Endothelial cell of umbilical vein (primary cell): ENCODE measurements around the gene CNIH1. TPM values are rescaled to one million over a fixed set of nuclear protein-coding genes. Genes with fewer than 3 reads are reported as not detected.

Experiments
- BruUV-seq: library from RNA; stranded (reverse); fragments of 400-500 nt; replicated peaks from 2 replicates; lab custom pipeline; 2021; lab: Mats Ljungman, UMichigan
- CTCF ChIA-PET: fragments of 300-600, 350-600 bp; sonication (Branson Sonifier 250); formaldehyde crosslinking; loops from one replicate; lab custom pipeline; 2021; ENCODE audit warnings: antibody characterized with exemption, inconsistent platforms; lab: Charles Lee
- POLR2A ChIA-PET: fragments of 300-600, 350-600 bp; sonication (Branson Sonifier 250); formaldehyde crosslinking; loops from one replicate; lab custom pipeline; 2021; ENCODE audit warnings: antibody characterized with exemption, inconsistent platforms; lab: Charles Lee
- DNase-seq: peaks from one replicate; pipeline ENCODE4 v3.0.0-alpha.2; 2011; ENCODE audit warnings: low read depth, low spot score
- FAIRE-seq: peaks from 2 replicates; lab custom pipeline; 2011; peaks lifted over from hg19 to GRCh38; lab: Jason Lieb, UNC
- H2AFZ ChIP-seq: 2 replicates; pipeline ENCODE4 v1.6.0; 2012; ENCODE audit warnings: low read depth, low read length, control low read depth, inconsistent platforms
- H3K27ac ChIP-seq: 2 replicates; pipeline ENCODE4 v1.5.1; 2011; ENCODE audit warnings: low read depth, mild to moderate bottlenecking, control low read depth, low read length, moderate library complexity; ENCODE audit not compliant: insufficient read depth
- H3K27me3 ChIP-seq, 2 experiments: 2 replicates each; pipeline versions ENCODE4 v1.6.0 to v1.6.1; 2011; ENCODE audit warnings: low read length in 2 of 2, mixed read lengths in 1 of 2; ENCODE audit not compliant: control insufficient read depth in 2 of 2, insufficient read depth in 2 of 2
- H3K36me3 ChIP-seq, 2 experiments: 2 replicates in 1 of 2; 3 replicates in 1 of 2; pipeline ENCODE4 v1.5.1; 2011; ENCODE audit warnings: low read length in 2 of 2, mild to moderate bottlenecking in 1 of 2, moderate library complexity in 1 of 2; ENCODE audit not compliant: control insufficient read depth in 2 of 2, insufficient read depth in 2 of 2; ENCODE audit errors: extremely low read depth in 1 of 2
- H3K4me1 ChIP-seq: 3 replicates; pipeline ENCODE4 v1.5.1; 2011; ENCODE audit warnings: mild to moderate bottlenecking, low read length; ENCODE audit not compliant: control insufficient read depth, insufficient read depth; ENCODE audit errors: extremely low read depth
- H3K4me2 ChIP-seq: 2 replicates; pipeline ENCODE4 v1.6.1; 2011; ENCODE audit warnings: low read length, control low read depth, mixed read lengths; ENCODE audit not compliant: insufficient read depth
- H3K4me3 ChIP-seq, 3 experiments: fragments of 200-600 bp in 1 of 3; sonication (generic), shearing (Covaris generic) in 1 of 3; replicated peaks in 1 of 3; 2 replicates each; pipeline ENCODE4 v1.5.1; 2011 to 2016; ENCODE audit warnings: control low read depth in 3 of 3, low read length in 3 of 3, mild to moderate bottlenecking in 2 of 3, inconsistent platforms in 1 of 3, low read depth in 1 of 3, moderate library complexity in 1 of 3; ENCODE audit not compliant: insufficient read depth in 1 of 3
- H3K79me2 ChIP-seq: 2 replicates; pipeline ENCODE4 v1.6.0; 2012; ENCODE audit warnings: low read length, inconsistent platforms; ENCODE audit not compliant: control insufficient read depth, insufficient read depth
- H3K9ac ChIP-seq: replicated peaks from 2 replicates; pipeline ENCODE3; 2011; ENCODE audit warnings: low read length, control low read depth; ENCODE audit not compliant: insufficient read depth; ENCODE audit errors: extremely low read depth
- H3K9me1 ChIP-seq: replicated peaks from 3 replicates; pipeline ENCODE4 v1.6.0; 2011; ENCODE audit warnings: mild to moderate bottlenecking, low read length; ENCODE audit not compliant: control insufficient read depth, insufficient read depth; ENCODE audit errors: extremely low read depth
- H3K9me3 ChIP-seq: replicated peaks from 2 replicates; pipeline ENCODE4 v1.5.1; 2012; ENCODE audit warnings: low read length, inconsistent platforms; ENCODE audit not compliant: control insufficient read depth, insufficient read depth
- H4K20me1 ChIP-seq: replicated peaks from 2 replicates; pipeline ENCODE3; 2011; ENCODE audit warnings: mild to moderate bottlenecking, low read length; ENCODE audit not compliant: control insufficient read depth, insufficient read depth; ENCODE audit errors: extremely low read depth
- CTCF ChIP-seq, 2 donors: IDR thresholded peaks; 1 replicate in 1 of 2; 2 replicates in 1 of 2; pipeline ENCODE4 v1.5.1; 2011; ENCODE audit warnings: low read length in 2 of 2, mild to moderate bottlenecking in 2 of 2, moderate library complexity in 2 of 2, control low read depth in 1 of 2, inconsistent platforms in 1 of 2, low read depth in 1 of 2; ENCODE audit not compliant: insufficient read depth in 1 of 2; ENCODE audit errors: extremely low read depth in 1 of 2
- EZH2 ChIP-seq: IDR thresholded peaks from 2 replicates; pipeline ENCODE4 v1.6.1; 2012; ENCODE audit warnings: borderline replicate concordance, low read depth, mild to moderate bottlenecking, moderate library complexity, low read length, inconsistent platforms; ENCODE audit not compliant: severe bottlenecking
- FOS ChIP-seq: IDR thresholded peaks from 2 replicates; pipeline ENCODE4 v1.6.1; 2011; ENCODE audit warnings: mild to moderate bottlenecking, low read length, moderate library complexity, borderline replicate concordance; ENCODE audit not compliant: insufficient read depth
- GATA2 ChIP-seq: IDR thresholded peaks from 2 replicates; pipeline ENCODE4 v1.7.0; 2011; ENCODE audit warnings: low read depth, mild to moderate bottlenecking, moderate library complexity, mixed read lengths, low read length; ENCODE audit not compliant: insufficient read length, insufficient read depth
- JUN ChIP-seq: IDR thresholded peaks from 2 replicates; pipeline ENCODE4 v1.6.1; 2011; ENCODE audit warnings: borderline replicate concordance, low read depth; ENCODE audit not compliant: insufficient read length, insufficient read depth
- MAX ChIP-seq: IDR thresholded peaks from 2 replicates; pipeline ENCODE4 v1.6.1; 2011; ENCODE audit not compliant: insufficient read depth, insufficient read length
- MYC ChIP-seq: IDR thresholded peaks from one replicate; pipeline ENCODE4 v1.6.1; 2011; ENCODE audit warnings: mild to moderate bottlenecking, low read depth, low read length
- POLR2A ChIP-seq: IDR thresholded peaks from 2 replicates; pipeline ENCODE4 v1.6.1; 2012; ENCODE audit warnings: low read depth, mild to moderate bottlenecking, control low read depth, low read length
- POLR2AphosphoS5 ChIP-seq: IDR thresholded peaks from 2 replicates; pipeline ENCODE4 v1.6.1; 2012; ENCODE audit warnings: low read depth, mild to moderate bottlenecking, control low read depth, low read length, moderate library complexity; ENCODE audit not compliant: insufficient read depth
- dilution Hi-C: fragments of 300-500 bp; cut with MboI; formaldehyde crosslinking; loops from one replicate; pipeline ENCODE4 v1.15.0; 2019; ENCODE audit warnings: low sequenced_read_pairs; ENCODE audit not compliant: extremely low pct_ligation_motif_present
- intact Hi-C: fragments of 100-400 bp; cut with micrococcal nuclease; formaldehyde crosslinking; loops from one replicate; pipeline ENCODE4 v1.10.0; 2022
- polyA plus RNA-seq, 4 experiments: library from polyadenylated mRNA; depleted of rRNA in 3 of 4; stranded (reverse) in 3 of 4; unstranded in 1 of 4; fragments of >200 nt; gene quantifications; 2 replicates each; pipeline versions ENCODE4 v1.2.1 to v1.2.3, GENCODE V29; 2011 to 2012; ENCODE audit warnings: missing spikeins in 1 of 4
- total RNA-seq: library from RNA; stranded (reverse); gene quantifications from 2 replicates; pipeline ENCODE4 v1.2.3, GENCODE V29; 2021

CNIH1 gene
- total and polyA plus RNA-seq, 2 donors (not counting 3 experiments of a cell fraction or from before 2014, with no cell fraction given), result 125 to 328 TPM

GRCh38 chr14:54440037-54440436, 1.1 kb downstream of the CNIH1 start:
- TF ChIP-seq POLR2AphosphoS5 (no peak), JUN (no peak), MYC (no peak), EZH2 (no peak), FOS (no peak), GATA2 (no peak), POLR2A (no peak), MAX (no peak), CTCF (IDR thresholded peaks at IDR 0.05; ENCODE audit: extremely low read depth in 1 of 2, insufficient read depth in 1 of 2, low read depth in 1 of 2, low read length in 2 of 2) (no peak)
- FAIRE-seq (no peak), DNase-seq (peak; percentile 9)
- H3K27ac ChIP-seq, result peak overlapping the region; percentile 83
- dilution Hi-C loops, result no loop called here
- no TSS peak for BruUV-seq
- CTCF ChIA-PET, result interaction anchor here (1.3 kb wide), 1 partner anchor 20 kb away, joined by 5 read pairs; no protein-coding TSS in a partner anchor
- peaks cover 58% of the 10 kb centered on the region for H3K79me2 ChIP-seq
- peak overlapping the region; percentile 89 for H3K4me2 ChIP-seq
- H3K4me3 ChIP-seq, result peak overlapping the region; percentile 50 to 90 (median 70)
- no peaks in the 10 kb centered on the region for H3K9me1 ChIP-seq
- peaks cover 27% of the 10 kb centered on the region for H3K4me1 ChIP-seq
- POLR2A ChIA-PET, result no interaction called here
- H3K27me3 ChIP-seq, result peaks cover 5 to 8% of the 10 kb centered on the region in 2 experiments
- peak overlapping the region; percentile 95 for H3K9ac ChIP-seq
- no peaks in the 10 kb centered on the region for H3K9me3 ChIP-seq
- H3K36me3 ChIP-seq, result no peaks in the 10 kb centered on the region
- intact Hi-C loops, result loop anchor here (2.0 kb wide), 2 partner anchors 43 to 749 kb away; partner anchors contain the start of gene CDKN3
- no peaks in the 10 kb centered on the region for H4K20me1 ChIP-seq
- no peak overlapping the region for H2AFZ ChIP-seq
